Peyer's patch (tissue), 4 donors: Measurements from ENCODE around the gene FGGY. TPM values are rescaled to one million over a fixed set of nuclear protein-coding genes. Genes with fewer than 3 reads are reported as not detected.
A peak's percentile ranks its signal among the peaks of the same experiment; 100 is the strongest.

Experiments used
- DNase-seq, 3 donors: peaks; one replicate each; pipeline ENCODE4 v3.0.0-alpha.2; 2017 to 2019
- H3K27ac ChIP-seq, 4 donors: fragments of 200-600 bp; sonication (generic); one replicate each; pipeline ENCODE4 v1.5.1; 2016 to 2019
- H3K27me3 ChIP-seq, 2 donors: fragments of 200-600 bp; sonication (generic); one replicate each; pipeline ENCODE4 v1.5.1; 2019
- H3K36me3 ChIP-seq, 3 donors: fragments of 200-600 bp; sonication (generic); one replicate each; pipeline ENCODE4 v1.5.1; 2016 to 2019
- H3K4me1 ChIP-seq, 4 donors: fragments of 200-600 bp; sonication (generic); one replicate each; pipeline ENCODE4 v1.5.1; 2016 to 2019
- H3K4me3 ChIP-seq, 4 donors: fragments of 200-600 bp; sonication (generic); 1 replicate in 3 of 4; 2 replicates in 1 of 4; pipeline ENCODE4 v1.5.1; 2016 to 2019; ENCODE audit warnings: mild to moderate bottlenecking in 1 of 4
- H3K9me3 ChIP-seq, 4 donors: fragments of 200-600 bp; sonication (generic); one replicate each; pipeline ENCODE4 v1.5.1; 2016 to 2019; ENCODE audit warnings: mild to moderate bottlenecking in 1 of 4
- POLR2A ChIP-seq, 2 donors: fragments of 450-650 bp; IDR thresholded peaks; one replicate each; pipeline ENCODE4 v1.5.1; 2017; ENCODE audit warnings: antibody characterized with exemption in 2 of 2, mild to moderate bottlenecking in 2 of 2, moderate library complexity in 2 of 2
- total RNA-seq, 4 donors: library from RNA; depleted of rRNA; stranded (reverse); fragments of >200 nt; gene quantifications; one replicate each; pipeline ENCODE4 v1.1.0, GENCODE V29; 2016
- TF ChIP-seq, protein P1 (sequence below), 6 experiments: fragments of 450-650 bp in 4 of 6; fragments of 200-600 bp in 2 of 6; sonication (generic) in 1 of 6; IDR thresholded peaks; one replicate each; pipeline ENCODE4 v1.5.1; 2017 to 2019; ENCODE audit warnings: antibody characterized with exemption in 6 of 6, mild to moderate bottlenecking in 3 of 6, moderate library complexity in 1 of 6

Gene FGGY
- total RNA-seq, 4 donors from 2014 or later, result 18.9 to 102 (median 33.6) TPM

GRCh38 chr1:59680044-59680443, 383.1 kb downstream of the FGGY start:
- DNase-seq, result no peak

GRCh38 chr1:59682396-59683080, 385.6 kb downstream of the FGGY start:
- no peaks in the 10 kb centered on the region for H3K27me3 ChIP-seq
- no peaks in the 10 kb centered on the region for H3K4me1 ChIP-seq
- no peak overlapping the region for H3K4me3 ChIP-seq
- H3K9me3 ChIP-seq, result no peaks in the 10 kb centered on the region
- peak overlapping the region in 1 of 4 donors; percentile 49 for H3K27ac ChIP-seq
- DNase-seq, result no peak
- TF ChIP-seq POLR2A (IDR thresholded peaks at IDR 0.05), result no peak
- TF ChIP-seq, protein P1, sequence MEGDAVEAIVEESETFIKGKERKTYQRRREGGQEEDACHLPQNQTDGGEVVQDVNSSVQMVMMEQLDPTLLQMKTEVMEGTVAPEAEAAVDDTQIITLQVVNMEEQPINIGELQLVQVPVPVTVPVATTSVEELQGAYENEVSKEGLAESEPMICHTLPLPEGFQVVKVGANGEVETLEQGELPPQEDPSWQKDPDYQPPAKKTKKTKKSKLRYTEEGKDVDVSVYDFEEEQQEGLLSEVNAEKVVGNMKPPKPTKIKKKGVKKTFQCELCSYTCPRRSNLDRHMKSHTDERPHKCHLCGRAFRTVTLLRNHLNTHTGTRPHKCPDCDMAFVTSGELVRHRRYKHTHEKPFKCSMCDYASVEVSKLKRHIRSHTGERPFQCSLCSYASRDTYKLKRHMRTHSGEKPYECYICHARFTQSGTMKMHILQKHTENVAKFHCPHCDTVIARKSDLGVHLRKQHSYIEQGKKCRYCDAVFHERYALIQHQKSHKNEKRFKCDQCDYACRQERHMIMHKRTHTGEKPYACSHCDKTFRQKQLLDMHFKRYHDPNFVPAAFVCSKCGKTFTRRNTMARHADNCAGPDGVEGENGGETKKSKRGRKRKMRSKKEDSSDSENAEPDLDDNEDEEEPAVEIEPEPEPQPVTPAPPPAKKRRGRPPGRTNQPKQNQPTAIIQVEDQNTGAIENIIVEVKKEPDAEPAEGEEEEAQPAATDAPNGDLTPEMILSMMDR (IDR thresholded peaks at IDR 0.05), result no peak
- no peaks in the 10 kb centered on the region for H3K36me3 ChIP-seq

More at GRCh38 chr1:59680044-59680443, 383.1 kb downstream of the FGGY start:
- Histone ChIP-seq H3K36me3 (no peaks in the 10 kb centered on the region), H3K4me3 (no peak overlapping the region), H3K4me1 (no peaks in the 10 kb centered on the region), H3K9me3 (no peaks in the 10 kb centered on the region), H3K27me3 (no peaks in the 10 kb centered on the region), H3K27ac (no peak overlapping the region)
- TF ChIP-seq, protein P1 (IDR thresholded peaks at IDR 0.05), result no peak
- TF ChIP-seq POLR2A (IDR thresholded peaks at IDR 0.05), result no peak

GRCh38 chr1:59683197-59683596, 386.3 kb downstream of the FGGY start:
- H3K36me3 ChIP-seq, result no peaks in the 10 kb centered on the region
- H3K27ac ChIP-seq, result peak overlapping the region in 1 of 4 donors; percentile 49
- DNase-seq, result no peak
- H3K4me1 ChIP-seq, result no peaks in the 10 kb centered on the region
- no peaks in the 10 kb centered on the region for H3K9me3 ChIP-seq
- H3K4me3 ChIP-seq, result no peak overlapping the region
- no peaks in the 10 kb centered on the region for H3K27me3 ChIP-seq
- no peak for TF ChIP-seq POLR2A (IDR thresholded peaks at IDR 0.05)
- TF ChIP-seq, protein P1 (IDR thresholded peaks at IDR 0.05), result no peak

- H3K4me1 ChIP-seq, result no peaks in the 10 kb centered on the region
- no peak overlapping the region for H3K27ac ChIP-seq
- no peak overlapping the region for H3K4me3 ChIP-seq
- H3K36me3 ChIP-seq, result no peaks in the 10 kb centered on the region
- no peak for DNase-seq
- TF ChIP-seq, protein P1 (IDR thresholded peaks at IDR 0.05), result no peak
- TF ChIP-seq POLR2A (IDR thresholded peaks at IDR 0.05), result no peak
- H3K27me3 ChIP-seq, result no peaks in the 10 kb centered on the region
- no peaks in the 10 kb centered on the region for H3K9me3 ChIP-seq
Measured at GRCh38 chr1:59684698-59685097, 387.8 kb downstream of the FGGY start.

GRCh38 chr1:59685101-59685500, 388.2 kb downstream of the FGGY start:
- Histone ChIP-seq H3K4me3 (no peak overlapping the region), H3K36me3 (no peaks in the 10 kb centered on the region), H3K27me3 (no peaks in the 10 kb centered on the region), H3K9me3 (no peaks in the 10 kb centered on the region), H3K27ac (no peak overlapping the region), H3K4me1 (no peaks in the 10 kb centered on the region)
- TF ChIP-seq, protein P1 (IDR thresholded peaks at IDR 0.05), result no peak
- no peak for TF ChIP-seq POLR2A (IDR thresholded peaks at IDR 0.05)
- DNase-seq, result no peak
